Measurements from ENCODE around the gene EYA3.
A peak's percentile ranks its signal among the peaks of the same experiment; 100 is the strongest.
"Not testable (repeated sequence)": the region's sequence is repeated elsewhere in the genome, so short reads cannot be mapped to it uniquely, and the experiment has no call there.

EYA3 gene

GRCh38 chr1:28027238-28027637 lies 61.2 kb downstream of the EYA3 start:
- no peak for DNase-seq

GRCh38 chr1:28026329-28026728 lies 62.1 kb downstream of the EYA3 start:
- DNase-seq: no peak

GRCh38 chr1:28021064-28021463 lies 67.3 kb downstream of the EYA3 start:
- no peak for DNase-seq

GRCh38 chr1:28010969-28011368 lies 77.4 kb downstream of the EYA3 start:
- no peak for DNase-seq

GRCh38 chr1:28003117-28003516 lies 85.3 kb downstream of the EYA3 start:
- not testable (repeated sequence) for DNase-seq

- DNase-seq: no peak
These were observed 85.8 kb downstream of the EYA3 start for GRCh38 chr1:28002600-28002999.

- no peak for DNase-seq
These were observed 89.4 kb downstream of the EYA3 start for GRCh38 chr1:27999055-27999454.

- not testable (repeated sequence) for DNase-seq
These were observed 93.9 kb downstream of the EYA3 start for GRCh38 chr1:27994526-27994925.

- DNase-seq: no peak
These were observed 94.3 kb downstream of the EYA3 start for GRCh38 chr1:27994060-27994459.

- DNase-seq: no peak
These were observed 95.2 kb downstream of the EYA3 start for GRCh38 chr1:27993241-27993640.

- no peak for DNase-seq
These were observed 96.1 kb downstream of the EYA3 start for GRCh38 chr1:27992276-27992675.

GRCh38 chr1:27990920-27991537 lies 97.4 kb downstream of the EYA3 start:
- DNase-seq: peak; percentile 52

GRCh38 chr1:27981145-27981544 lies 107.3 kb downstream of the EYA3 start:
- no peak for DNase-seq

GRCh38 chr1:27980216-27980845 lies 108.1 kb downstream of the EYA3 start:
- no peak for DNase-seq

GRCh38 chr1:27979859-27980201 lies 108.6 kb downstream of the EYA3 start:
- DNase-seq: no peak

- DNase-seq: no peak
These were observed 109.1 kb downstream of the EYA3 start for GRCh38 chr1:27979151-27979858.

GRCh38 chr1:27974417-27974781 lies 114.0 kb downstream of the EYA3 start:
- DNase-seq: no peak

GRCh38 chr1:27973771-27974416 lies 114.5 kb downstream of the EYA3 start:
- no peak for DNase-seq

- DNase-seq: no peak
These were observed 116.3 kb downstream of the EYA3 start for GRCh38 chr1:27972141-27972540.

GRCh38 chr1:27971674-27972073 lies 116.7 kb downstream of the EYA3 start:
- no peak for DNase-seq

GRCh38 chr1:27970401-27970800 lies 118.0 kb downstream of the EYA3 start:
- DNase-seq: no peak

GRCh38 chr1:27968692-27969091 lies 119.7 kb downstream of the EYA3 start:
- DNase-seq: no peak

GRCh38 chr1:27967884-27968466 lies 120.4 kb downstream of the EYA3 start:
- no peak for DNase-seq
